Common myeloid progenitor, CD34-positive (primary cell): ENCODE data around the gene MZT2B.
"Not testable (repeated sequence)": the region's sequence is repeated elsewhere in the genome, so short reads cannot be mapped to it uniquely, and the experiment has no call there.

Experiments
- CTCF ChIA-PET: fragments of 350-600 bp; sonication (Branson Sonifier 250); formaldehyde crosslinking; loops from one replicate; lab custom pipeline; 2021; ENCODE audit warnings: antibody characterized with exemption; lab: Charles Lee
- POLR2A ChIA-PET: fragments of 350-600 bp; sonication (Branson Sonifier 250); formaldehyde crosslinking; loops from one replicate; lab custom pipeline; 2021; ENCODE audit warnings: antibody characterized with exemption; lab: Charles Lee
- DNase-seq, 3 donors: peaks; one replicate each; pipeline versions ENCODE4 v3.0.0 to v3.0.0-alpha.2; 2013
- H3K27ac ChIP-seq, 2 experiments: 1 replicate in 1 of 2; 2 replicates in 1 of 2; pipeline ENCODE4 v1.7.0; 2013; ENCODE audit warnings: inconsistent platforms in 2 of 2, low read length in 2 of 2, mild to moderate bottlenecking in 2 of 2, low read depth in 1 of 2, moderate library complexity in 1 of 2; ENCODE audit not compliant: severe bottlenecking in 2 of 2, insufficient read depth in 1 of 2, poor library complexity in 1 of 2
- H3K27me3 ChIP-seq, 5 experiments: replicated peaks in 2 of 5; 1 replicate in 3 of 5; 2 replicates in 2 of 5; pipeline versions ENCODE4 v1.6.1 to v1.7.0; 2013; ENCODE audit warnings: low read length in 4 of 5, mild to moderate bottlenecking in 2 of 5, moderate library complexity in 2 of 5, inconsistent platforms in 1 of 5; ENCODE audit not compliant: insufficient read depth in 5 of 5, control insufficient read depth in 4 of 5
- H3K36me3 ChIP-seq, 4 experiments: 1 replicate in 2 of 4; 2 replicates in 2 of 4; pipeline versions ENCODE4 v1.6.1 to v1.7.0; 2013; ENCODE audit warnings: low read length in 3 of 4, control low read depth in 1 of 4, mild to moderate bottlenecking in 1 of 4; ENCODE audit not compliant: control insufficient read depth in 4 of 4, insufficient read depth in 4 of 4
- H3K4me1 ChIP-seq, 4 experiments: 1 replicate in 3 of 4; 2 replicates in 1 of 4; pipeline versions ENCODE4 v1.6.1 to v1.7.1; 2013; ENCODE audit warnings: low read length in 3 of 4, mild to moderate bottlenecking in 3 of 4, control low read depth in 1 of 4, inconsistent platforms in 1 of 4, moderate library complexity in 1 of 4; ENCODE audit not compliant: control insufficient read depth in 4 of 4, insufficient read depth in 4 of 4; ENCODE audit errors: control extremely low read depth in 1 of 4
- H3K4me3 ChIP-seq, 7 experiments: 1 replicate in 4 of 7; 2 replicates in 3 of 7; pipeline versions ENCODE4 v1.5.1 to v1.7.0; 2013; ENCODE audit warnings: mild to moderate bottlenecking in 7 of 7, low read length in 6 of 7, moderate library complexity in 6 of 7, inconsistent platforms in 2 of 7, low read depth in 2 of 7, control low read depth in 1 of 7; ENCODE audit not compliant: insufficient read depth in 4 of 7, control insufficient read depth in 1 of 7; ENCODE audit errors: extremely low read depth in 1 of 7
- H3K9me3 ChIP-seq, 5 experiments: 1 replicate in 4 of 5; 2 replicates in 1 of 5; pipeline versions ENCODE4 v1.6.1 to v1.7.1; 2013; ENCODE audit warnings: low read length in 4 of 5, mild to moderate bottlenecking in 2 of 5, inconsistent platforms in 1 of 5, low read depth in 1 of 5, moderate library complexity in 1 of 5; ENCODE audit not compliant: control insufficient read depth in 4 of 5, insufficient read depth in 2 of 5; ENCODE audit errors: control extremely low read depth in 1 of 5
- WGBS: methylation state at CpG from one replicate; pipeline ENCODE4 v1.1.5; 2013; ENCODE audit not compliant: insufficient coverage; 5-methylcytosine and 5-hydroxymethylcytosine counted together

The MZT2B gene

GRCh38 chr2:130162968-130163367 is 19.1 kb upstream of the MZT2B start:
- peaks cover 0 to 7% (median 6%) of the 10 kb centered on the region in 4 experiments for H3K4me1 ChIP-seq
- DNase-seq = no peak
- no peaks in the 10 kb centered on the region for H3K27me3 ChIP-seq
- peaks cover 11 to 60% (median 35%) of the 10 kb centered on the region in 4 experiments for H3K36me3 ChIP-seq
- H3K27ac ChIP-seq = no peak overlapping the region
- H3K9me3 ChIP-seq = no peaks in the 10 kb centered on the region
- POLR2A ChIA-PET = no interaction called here
- H3K4me3 ChIP-seq = no peak overlapping the region
- 97% methylated on average over 8 of the region's 9 CpGs for WGBS
- CTCF ChIA-PET = no interaction called here

DNA sequence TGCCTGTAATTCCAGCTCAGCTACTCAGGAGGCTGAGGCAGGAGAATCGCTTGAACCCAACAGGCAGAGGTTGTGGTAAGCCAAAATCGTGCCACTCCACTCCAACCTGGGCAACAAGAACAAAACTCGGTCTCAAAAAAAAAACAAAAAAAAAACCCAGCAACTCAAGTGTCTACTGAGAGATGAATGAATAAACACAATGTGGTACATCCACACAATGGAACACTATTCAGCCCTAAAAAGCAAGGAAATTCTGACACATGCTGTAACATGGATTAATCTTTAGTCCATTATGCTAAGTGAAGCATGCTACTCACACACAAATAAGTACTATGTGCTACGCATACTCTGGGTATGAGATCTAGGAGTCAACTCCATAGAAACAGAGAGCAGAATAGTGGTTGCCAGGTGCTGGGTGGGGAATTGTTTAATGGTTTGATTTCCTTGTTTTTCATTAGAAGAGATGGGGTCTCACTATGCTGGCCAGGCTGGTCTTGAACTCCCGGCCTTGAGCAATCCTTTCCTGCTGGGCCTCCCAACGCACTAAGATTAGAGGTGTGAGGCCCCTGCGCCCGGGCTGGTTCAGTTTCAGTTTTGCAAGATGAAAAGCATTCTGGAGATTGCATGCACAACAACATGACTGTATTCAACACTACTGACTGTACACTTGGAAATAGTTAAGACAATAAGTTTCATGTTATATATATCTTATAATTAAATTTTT is 16.6 kb upstream of the MZT2B start:
- WGBS = 100% methylated on average over 7 of the region's 8 CpGs
- Histone ChIP-seq H3K4me3 (no peak overlapping the region), H3K27ac (no peak overlapping the region), H3K36me3 (peaks cover 10 to 59% (median 43%) of the 10 kb centered on the region in 4 experiments), H3K27me3 (no peaks in the 10 kb centered on the region), H3K4me1 (no peaks in the 10 kb centered on the region), H3K9me3 (no peaks in the 10 kb centered on the region)
- no peak for DNase-seq
- ChIA-PET CTCF (no interaction called here), POLR2A (no interaction called here)

- DNase-seq, H3K27me3 ChIP-seq, CTCF ChIA-PET, H3K4me3 ChIP-seq, H3K9me3 ChIP-seq, POLR2A ChIA-PET, H3K27ac ChIP-seq, H3K4me1 ChIP-seq: not testable (repeated sequence)
- WGBS = 80% methylated on average over 1 of the region's 3 CpGs
- peaks cover 10 to 67% (median 47%) of the 10 kb centered on the region in 4 experiments for H3K36me3 ChIP-seq
Observed at GRCh38 chr2:130166611-130167010, 15.5 kb upstream of the MZT2B start.

GRCh38 chr2:130169163-130169562 is 12.9 kb upstream of the MZT2B start:
- DNase-seq, POLR2A ChIA-PET, H3K9me3 ChIP-seq, H3K27ac ChIP-seq, H3K27me3 ChIP-seq, H3K4me1 ChIP-seq, H3K4me3 ChIP-seq: not testable (repeated sequence)
- WGBS = no CpG with 5 or more reads among the region's 3 CpGs
- CTCF ChIA-PET = interaction anchor here (0.9 kb wide), 1 partner anchor 10 kb away, joined by 4 read pairs; no protein-coding TSS in a partner anchor
- peaks cover 10 to 68% (median 46%) of the 10 kb centered on the region in 4 experiments for H3K36me3 ChIP-seq

- POLR2A ChIA-PET = no interaction called here
- DNase-seq = no peak
- CTCF ChIA-PET = interaction anchor here (0.9 kb wide), 1 partner anchor 11 kb away, joined by 4 read pairs; no protein-coding TSS in a partner anchor
- no peaks in the 10 kb centered on the region for H3K27me3 ChIP-seq
- no peak overlapping the region for H3K4me3 ChIP-seq
- H3K27ac ChIP-seq = no peak overlapping the region
- no peaks in the 10 kb centered on the region for H3K9me3 ChIP-seq
- H3K36me3 ChIP-seq = peaks cover 4 to 70% (median 42%) of the 10 kb centered on the region in 4 experiments
- 100% methylated on average over 4 of the region's 7 CpGs for WGBS
- H3K4me1 ChIP-seq = no peaks in the 10 kb centered on the region
Observed at GRCh38 chr2:130169896-130170295, 12.2 kb upstream of the MZT2B start.

- DNase-seq, CTCF ChIA-PET, H3K9me3 ChIP-seq, H3K27me3 ChIP-seq, POLR2A ChIA-PET, H3K27ac ChIP-seq, H3K4me1 ChIP-seq, H3K4me3 ChIP-seq: not testable (repeated sequence)
- 98% methylated on average over 4 of the region's 5 CpGs for WGBS
- peaks cover 0 to 39% (median 20%) of the 10 kb centered on the region in 4 experiments for H3K36me3 ChIP-seq
Observed at GRCh38 chr2:130174866-130175265, 7.2 kb upstream of the MZT2B start.
